ENCODE results near the gene PTPRD. TPM values are rescaled to one million over a fixed set of nuclear protein-coding genes. Genes with fewer than 3 reads are reported as not detected.

PTPRD gene
- total RNA-seq, 1 experiment from 2014 or later, result 0.02 TPM

DNA sequence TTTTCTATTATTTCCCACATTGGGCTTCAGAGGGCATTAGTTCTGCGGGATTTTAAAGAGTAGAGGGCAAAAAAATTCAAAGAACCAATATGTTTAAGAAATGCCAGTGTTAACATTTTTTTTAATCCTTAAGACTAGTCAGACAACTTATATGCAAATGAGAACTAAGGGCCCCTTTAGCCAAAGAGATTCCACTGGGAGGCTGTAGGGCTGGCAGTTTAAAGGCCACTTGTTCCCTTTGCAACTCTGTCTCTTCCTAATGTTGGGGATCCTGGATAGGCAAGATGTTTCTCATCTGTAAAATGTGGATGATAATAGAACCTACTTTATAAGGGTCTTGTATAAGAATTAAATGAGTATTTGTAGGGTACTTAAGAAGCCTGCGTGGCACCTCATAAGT is 1395.9 kb downstream of the PTPRD start (continued):
- TF ChIP-seq, protein P1, sequence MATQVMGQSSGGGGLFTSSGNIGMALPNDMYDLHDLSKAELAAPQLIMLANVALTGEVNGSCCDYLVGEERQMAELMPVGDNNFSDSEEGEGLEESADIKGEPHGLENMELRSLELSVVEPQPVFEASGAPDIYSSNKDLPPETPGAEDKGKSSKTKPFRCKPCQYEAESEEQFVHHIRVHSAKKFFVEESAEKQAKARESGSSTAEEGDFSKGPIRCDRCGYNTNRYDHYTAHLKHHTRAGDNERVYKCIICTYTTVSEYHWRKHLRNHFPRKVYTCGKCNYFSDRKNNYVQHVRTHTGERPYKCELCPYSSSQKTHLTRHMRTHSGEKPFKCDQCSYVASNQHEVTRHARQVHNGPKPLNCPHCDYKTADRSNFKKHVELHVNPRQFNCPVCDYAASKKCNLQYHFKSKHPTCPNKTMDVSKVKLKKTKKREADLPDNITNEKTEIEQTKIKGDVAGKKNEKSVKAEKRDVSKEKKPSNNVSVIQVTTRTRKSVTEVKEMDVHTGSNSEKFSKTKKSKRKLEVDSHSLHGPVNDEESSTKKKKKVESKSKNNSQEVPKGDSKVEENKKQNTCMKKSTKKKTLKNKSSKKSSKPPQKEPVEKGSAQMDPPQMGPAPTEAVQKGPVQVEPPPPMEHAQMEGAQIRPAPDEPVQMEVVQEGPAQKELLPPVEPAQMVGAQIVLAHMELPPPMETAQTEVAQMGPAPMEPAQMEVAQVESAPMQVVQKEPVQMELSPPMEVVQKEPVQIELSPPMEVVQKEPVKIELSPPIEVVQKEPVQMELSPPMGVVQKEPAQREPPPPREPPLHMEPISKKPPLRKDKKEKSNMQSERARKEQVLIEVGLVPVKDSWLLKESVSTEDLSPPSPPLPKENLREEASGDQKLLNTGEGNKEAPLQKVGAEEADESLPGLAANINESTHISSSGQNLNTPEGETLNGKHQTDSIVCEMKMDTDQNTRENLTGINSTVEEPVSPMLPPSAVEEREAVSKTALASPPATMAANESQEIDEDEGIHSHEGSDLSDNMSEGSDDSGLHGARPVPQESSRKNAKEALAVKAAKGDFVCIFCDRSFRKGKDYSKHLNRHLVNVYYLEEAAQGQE (IDR thresholded peaks at IDR 0.05; ENCODE audit: low read depth), result no peak
- TF ChIP-seq CEBPB (IDR thresholded peaks at IDR 0.05; ENCODE audit: low read depth) (no peak), RAD21 (IDR thresholded peaks at IDR 0.05; ENCODE audit: low read depth) (no peak), JUND (IDR thresholded peaks at IDR 0.05) (no peak)
- TF ChIP-seq, protein P2, sequence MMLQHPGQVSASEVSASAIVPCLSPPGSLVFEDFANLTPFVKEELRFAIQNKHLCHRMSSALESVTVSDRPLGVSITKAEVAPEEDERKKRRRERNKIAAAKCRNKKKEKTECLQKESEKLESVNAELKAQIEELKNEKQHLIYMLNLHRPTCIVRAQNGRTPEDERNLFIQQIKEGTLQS (IDR thresholded peaks at IDR 0.05), result no peak

DNA sequence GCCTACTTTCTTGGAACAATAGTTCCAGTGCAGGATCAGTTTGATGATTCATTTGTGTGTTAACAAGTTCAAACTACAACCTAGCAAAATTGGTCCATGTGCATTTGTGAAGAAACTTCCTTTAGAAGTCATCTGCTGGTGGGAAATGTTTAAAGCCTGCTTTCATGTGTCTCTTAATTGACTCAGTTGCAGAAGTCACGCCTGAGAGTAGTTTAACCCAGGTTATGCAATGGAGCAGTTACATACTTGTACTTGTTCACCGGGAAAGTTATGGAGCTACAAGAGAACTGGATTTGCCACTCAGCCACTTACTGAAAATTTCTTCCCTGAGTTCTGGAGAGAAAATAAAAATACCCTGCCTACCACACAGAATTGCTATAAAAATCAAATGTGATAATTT is 1397.8 kb downstream of the PTPRD start:
- ChIA-PET RAD21 (ENCODE audit: low non-redundant PET in 1 of 2, low total read pairs in 2 of 2, uncharacterized antibody in 2 of 2, unreplicated experiment in 2 of 2) (no interaction called here), POLR2A (no interaction called here), CTCF (no interaction called here)
- no peaks in the 10 kb centered on the region for H3K4me1 ChIP-seq (ENCODE audit: control insufficient read depth in 1 of 2, insufficient read depth in 2 of 2, low read length in 2 of 2)
- H3K79me2 ChIP-seq (ENCODE audit: insufficient read depth, low read length), result no peaks in the 10 kb centered on the region
- H3K27ac ChIP-seq (ENCODE audit: low read depth, low read length), result no peak overlapping the region
- H3K9ac ChIP-seq (ENCODE audit: low read length), result no peak overlapping the region
- TF ChIP-seq POLR2A (IDR thresholded peaks at IDR 0.05; ENCODE audit: borderline replicate concordance, extremely low read depth, insufficient read depth, insufficient read length), result no peak
- TF ChIP-seq TCF7L2 (IDR thresholded peaks at IDR 0.05; ENCODE audit: borderline replicate concordance, extremely low read depth, insufficient read depth, insufficient read length), result no peak
- no peak for TF ChIP-seq CEBPB (IDR thresholded peaks at IDR 0.05; ENCODE audit: low read depth)
- TF ChIP-seq RAD21 (IDR thresholded peaks at IDR 0.05; ENCODE audit: low read depth), result no peak
- TF ChIP-seq, protein P3, sequence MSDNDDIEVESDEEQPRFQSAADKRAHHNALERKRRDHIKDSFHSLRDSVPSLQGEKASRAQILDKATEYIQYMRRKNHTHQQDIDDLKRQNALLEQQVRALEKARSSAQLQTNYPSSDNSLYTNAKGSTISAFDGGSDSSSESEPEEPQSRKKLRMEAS (IDR thresholded peaks at IDR 0.05), result no peak
- no peak for TF ChIP-seq YY1 (IDR thresholded peaks at IDR 0.05; ENCODE audit: extremely low read depth, insufficient replicate concordance, low read depth, low read length)
- no peak for TF ChIP-seq ZNF274 (IDR thresholded peaks at IDR 0.05; ENCODE audit: low read depth, low read length)
- TF ChIP-seq, protein P2 (IDR thresholded peaks at IDR 0.05), result no peak
- TF ChIP-seq, protein P4, sequence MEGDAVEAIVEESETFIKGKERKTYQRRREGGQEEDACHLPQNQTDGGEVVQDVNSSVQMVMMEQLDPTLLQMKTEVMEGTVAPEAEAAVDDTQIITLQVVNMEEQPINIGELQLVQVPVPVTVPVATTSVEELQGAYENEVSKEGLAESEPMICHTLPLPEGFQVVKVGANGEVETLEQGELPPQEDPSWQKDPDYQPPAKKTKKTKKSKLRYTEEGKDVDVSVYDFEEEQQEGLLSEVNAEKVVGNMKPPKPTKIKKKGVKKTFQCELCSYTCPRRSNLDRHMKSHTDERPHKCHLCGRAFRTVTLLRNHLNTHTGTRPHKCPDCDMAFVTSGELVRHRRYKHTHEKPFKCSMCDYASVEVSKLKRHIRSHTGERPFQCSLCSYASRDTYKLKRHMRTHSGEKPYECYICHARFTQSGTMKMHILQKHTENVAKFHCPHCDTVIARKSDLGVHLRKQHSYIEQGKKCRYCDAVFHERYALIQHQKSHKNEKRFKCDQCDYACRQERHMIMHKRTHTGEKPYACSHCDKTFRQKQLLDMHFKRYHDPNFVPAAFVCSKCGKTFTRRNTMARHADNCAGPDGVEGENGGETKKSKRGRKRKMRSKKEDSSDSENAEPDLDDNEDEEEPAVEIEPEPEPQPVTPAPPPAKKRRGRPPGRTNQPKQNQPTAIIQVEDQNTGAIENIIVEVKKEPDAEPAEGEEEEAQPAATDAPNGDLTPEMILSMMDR (IDR thresholded peaks at IDR 0.05 in 2 of 3, conservative IDR thresholded peaks at IDR 0.05 in 1 of 3; ENCODE audit: borderline replicate concordance in 1 of 3, insufficient read depth in 1 of 3, low read depth in 2 of 3, low read length in 2 of 3), result no peak
- TF ChIP-seq POLR2AphosphoS5 (IDR thresholded peaks at IDR 0.05; ENCODE audit: low read depth, low read length), result no peak
- no peak for TF ChIP-seq EZH2 (IDR thresholded peaks at IDR 0.05)
- TF ChIP-seq, protein P5, sequence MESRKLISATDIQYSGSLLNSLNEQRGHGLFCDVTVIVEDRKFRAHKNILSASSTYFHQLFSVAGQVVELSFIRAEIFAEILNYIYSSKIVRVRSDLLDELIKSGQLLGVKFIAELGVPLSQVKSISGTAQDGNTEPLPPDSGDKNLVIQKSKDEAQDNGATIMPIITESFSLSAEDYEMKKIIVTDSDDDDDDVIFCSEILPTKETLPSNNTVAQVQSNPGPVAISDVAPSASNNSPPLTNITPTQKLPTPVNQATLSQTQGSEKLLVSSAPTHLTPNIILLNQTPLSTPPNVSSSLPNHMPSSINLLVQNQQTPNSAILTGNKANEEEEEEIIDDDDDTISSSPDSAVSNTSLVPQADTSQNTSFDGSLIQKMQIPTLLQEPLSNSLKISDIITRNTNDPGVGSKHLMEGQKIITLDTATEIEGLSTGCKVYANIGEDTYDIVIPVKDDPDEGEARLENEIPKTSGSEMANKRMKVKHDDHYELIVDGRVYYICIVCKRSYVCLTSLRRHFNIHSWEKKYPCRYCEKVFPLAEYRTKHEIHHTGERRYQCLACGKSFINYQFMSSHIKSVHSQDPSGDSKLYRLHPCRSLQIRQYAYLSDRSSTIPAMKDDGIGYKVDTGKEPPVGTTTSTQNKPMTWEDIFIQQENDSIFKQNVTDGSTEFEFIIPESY (IDR thresholded peaks at IDR 0.05; ENCODE audit: extremely low read depth, insufficient replicate concordance, low read length), result no peak
- no peak for TF ChIP-seq FOSL1 (IDR thresholded peaks at IDR 0.05; ENCODE audit: low read depth)
- BruUV-seq (replicated peaks), result no TSS peak
- peaks cover 4 to 31% of the 10 kb centered on the region in 2 experiments; a peak in 2 of 4 replicates for H3K9me3 ChIP-seq (ENCODE audit: control insufficient read depth in 1 of 2, insufficient read depth in 1 of 2, low read depth in 1 of 2, low read length in 2 of 2)
- H3K9me2 ChIP-seq (ENCODE audit: insufficient read depth), result no peaks in the 10 kb centered on the region
- ATAC-seq (no peak), DNase-seq (ENCODE audit: low read depth, low spot score) (no peak)
- H3K36me3 ChIP-seq (ENCODE audit: control insufficient read depth in 1 of 2, insufficient read depth in 2 of 2, low read length in 2 of 2), result no peaks in the 10 kb centered on the region
- H3K27me3 ChIP-seq (ENCODE audit: insufficient read depth, low read length), result no peaks in the 10 kb centered on the region
- no peaks in the 10 kb centered on the region for H4K20me1 ChIP-seq (ENCODE audit: insufficient read depth)
- H2AFZ ChIP-seq (ENCODE audit: low read depth, low read length, poor library complexity, severe bottlenecking), result no peak overlapping the region
- H3K4me2 ChIP-seq (ENCODE audit: low read length), result no peak overlapping the region
- intact Hi-C loops (cut with micrococcal nuclease), result no loop called here
- H3K4me3 ChIP-seq (replicated peaks in 1 of 2; ENCODE audit: low read depth in 1 of 2, low read length in 2 of 2), result no peak overlapping the region
